ENCODE data around the gene CDH22. TPM values are rescaled to one million over a fixed set of nuclear protein-coding genes. Genes with fewer than 3 reads are reported as not detected.

Gene CDH22
- total RNA-seq, 1 donor from 2014 or later = 0.18 TPM

- no peak for TF ChIP-seq CTCF (IDR thresholded peaks at IDR 0.05; ENCODE audit: unreplicated experiment)
- no peak for DNase-seq (ENCODE audit: low spot score in 2 of 2, unreplicated experiment in 2 of 2)
- Mint-ChIP-seq H3K4me3 (no peak overlapping the region), H3K4me1 (peaks cover 6% of the 10 kb centered on the region), H3K36me3 (no peaks in the 10 kb centered on the region), H3K9me3 (no peaks in the 10 kb centered on the region), H3K27me3 (ENCODE audit: low read depth) (peaks cover 30% of the 10 kb centered on the region), H3K27ac (no peak overlapping the region)
These were observed 25.1 kb upstream of the CDH22 start for GRCh38 chr20:46333161-46333991.

GRCh38 chr20:46332373-46333160 is 24.3 kb upstream of the CDH22 start:
- no peak overlapping the region for H3K27ac Mint-ChIP-seq
- DNase-seq (ENCODE audit: low spot score in 2 of 2, unreplicated experiment in 2 of 2) = no peak
- H3K27me3 Mint-ChIP-seq (ENCODE audit: low read depth) = peaks cover 28% of the 10 kb centered on the region
- no peaks in the 10 kb centered on the region for H3K9me3 Mint-ChIP-seq
- no peak overlapping the region for H3K4me3 Mint-ChIP-seq
- TF ChIP-seq CTCF (IDR thresholded peaks at IDR 0.05; ENCODE audit: unreplicated experiment) = no peak
- H3K4me1 Mint-ChIP-seq = peaks cover 6% of the 10 kb centered on the region
- H3K36me3 Mint-ChIP-seq = no peaks in the 10 kb centered on the region

GRCh38 chr20:46331611-46332361 is 23.5 kb upstream of the CDH22 start:
- H3K4me1 Mint-ChIP-seq = peaks cover 6% of the 10 kb centered on the region
- H3K9me3 Mint-ChIP-seq = no peaks in the 10 kb centered on the region
- no peak overlapping the region for H3K4me3 Mint-ChIP-seq
- no peak for DNase-seq (ENCODE audit: low spot score in 2 of 2, unreplicated experiment in 2 of 2)
- no peak overlapping the region for H3K27ac Mint-ChIP-seq
- no peaks in the 10 kb centered on the region for H3K36me3 Mint-ChIP-seq
- H3K27me3 Mint-ChIP-seq (ENCODE audit: low read depth) = peaks cover 28% of the 10 kb centered on the region
- TF ChIP-seq CTCF (IDR thresholded peaks at IDR 0.05; ENCODE audit: unreplicated experiment) = no peak

GRCh38 chr20:46330831-46331371 is 22.6 kb upstream of the CDH22 start:
- no peak overlapping the region for H3K4me3 Mint-ChIP-seq
- no peaks in the 10 kb centered on the region for H3K9me3 Mint-ChIP-seq
- TF ChIP-seq CTCF (IDR thresholded peaks at IDR 0.05; ENCODE audit: unreplicated experiment) = no peak
- peaks cover 31% of the 10 kb centered on the region for H3K27me3 Mint-ChIP-seq (ENCODE audit: low read depth)
- no peaks in the 10 kb centered on the region for H3K36me3 Mint-ChIP-seq
- peaks cover 6% of the 10 kb centered on the region for H3K4me1 Mint-ChIP-seq
- H3K27ac Mint-ChIP-seq = no peak overlapping the region
- no peak for DNase-seq (ENCODE audit: low spot score in 2 of 2, unreplicated experiment in 2 of 2)

- H3K4me1 Mint-ChIP-seq = peaks cover 6% of the 10 kb centered on the region
- H3K27ac Mint-ChIP-seq = no peak overlapping the region
- TF ChIP-seq CTCF (IDR thresholded peaks at IDR 0.05; ENCODE audit: unreplicated experiment) = no peak
- no peak overlapping the region for H3K4me3 Mint-ChIP-seq
- H3K36me3 Mint-ChIP-seq = no peaks in the 10 kb centered on the region
- no peaks in the 10 kb centered on the region for H3K9me3 Mint-ChIP-seq
- peaks cover 30% of the 10 kb centered on the region for H3K27me3 Mint-ChIP-seq (ENCODE audit: low read depth)
- DNase-seq (ENCODE audit: low spot score in 2 of 2, unreplicated experiment in 2 of 2) = no peak
These were observed 21.9 kb upstream of the CDH22 start for GRCh38 chr20:46330072-46330763.

All from mesothelial cell of epicardium (in vitro differentiated cells).